ENCODE measurements around the gene MYCBP.
"Not testable (repeated sequence)": the region's sequence is repeated elsewhere in the genome, so short reads cannot be mapped to it uniquely, and the experiment has no call there.

Gene MYCBP, protein sequence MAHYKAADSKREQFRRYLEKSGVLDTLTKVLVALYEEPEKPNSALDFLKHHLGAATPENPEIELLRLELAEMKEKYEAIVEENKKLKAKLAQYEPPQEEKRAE

DNA sequence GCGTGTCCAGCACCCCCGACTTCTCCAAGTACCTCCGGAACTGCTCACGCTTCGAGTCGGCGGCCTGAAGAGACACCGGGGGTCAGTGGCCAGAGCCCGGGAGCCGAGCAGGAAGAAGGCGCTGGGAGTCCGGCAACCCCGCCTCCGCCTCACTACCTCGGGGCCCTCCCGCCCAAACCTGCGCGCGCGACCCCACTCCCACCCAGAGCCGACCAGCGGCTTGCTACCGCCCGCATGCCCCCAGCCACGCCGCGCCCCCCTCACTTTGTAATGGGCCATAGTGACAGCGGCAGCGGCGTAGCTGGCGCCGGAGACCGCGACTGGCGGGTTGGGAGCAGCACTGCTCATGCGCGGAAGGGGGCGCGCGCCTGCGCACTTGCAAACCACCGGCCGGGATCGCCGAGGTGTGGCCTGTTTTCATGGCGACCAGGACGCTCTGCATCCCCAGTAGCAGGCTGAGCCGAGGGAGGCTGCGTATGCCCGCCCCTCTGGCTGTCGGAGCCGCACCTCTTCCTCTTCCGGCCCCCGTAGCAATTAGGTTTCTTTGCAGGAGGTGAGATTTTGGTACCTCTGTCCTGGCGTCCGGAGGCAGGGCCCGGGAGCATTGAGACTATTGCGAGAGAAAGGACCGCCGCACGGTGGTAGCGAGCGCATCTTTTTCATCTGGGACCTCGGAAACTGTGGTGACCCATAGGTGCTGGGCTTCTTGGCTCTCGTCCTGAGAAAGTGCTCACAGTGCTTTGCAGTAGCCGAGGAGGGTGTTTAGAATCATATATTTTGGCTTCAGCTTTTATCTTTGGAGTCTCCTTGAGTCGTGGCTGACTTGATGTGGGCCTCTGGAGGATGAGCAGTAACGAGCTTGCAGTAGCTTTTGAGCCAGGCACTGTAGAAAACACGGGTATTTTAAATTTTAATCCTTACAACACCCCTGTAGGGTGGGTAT, at the start of gene MYCBP:
MYCBP (minus strand) TSS at position 322 of the 943 bp plus-strand sequence; CDS start at position 279, 43 bp downstream.
- peak; percentile 98 for DNase-seq (ENCODE audit: low spot score)

DNA sequence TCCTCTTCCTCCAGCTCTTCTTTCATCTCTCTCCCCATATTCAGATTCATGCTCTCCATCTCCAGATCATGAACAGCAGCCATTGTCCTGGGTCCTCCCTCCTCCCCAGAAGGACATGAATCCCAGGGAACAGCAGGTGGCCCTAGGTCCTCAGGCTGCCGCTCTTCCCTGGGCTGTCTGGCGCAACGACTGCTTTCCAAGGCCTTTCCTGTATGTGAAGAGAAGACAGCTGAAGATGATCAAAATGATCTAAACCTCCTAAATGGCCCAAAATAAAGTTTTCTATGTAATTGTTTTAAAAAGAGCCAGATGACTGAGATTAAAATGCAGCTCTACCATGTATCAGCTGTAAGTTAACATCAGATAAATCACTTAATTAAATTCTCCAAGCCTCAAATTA, 46.0 kb upstream of the MYCBP start:
- DNase-seq (ENCODE audit: low spot score), result no peak

DNA sequence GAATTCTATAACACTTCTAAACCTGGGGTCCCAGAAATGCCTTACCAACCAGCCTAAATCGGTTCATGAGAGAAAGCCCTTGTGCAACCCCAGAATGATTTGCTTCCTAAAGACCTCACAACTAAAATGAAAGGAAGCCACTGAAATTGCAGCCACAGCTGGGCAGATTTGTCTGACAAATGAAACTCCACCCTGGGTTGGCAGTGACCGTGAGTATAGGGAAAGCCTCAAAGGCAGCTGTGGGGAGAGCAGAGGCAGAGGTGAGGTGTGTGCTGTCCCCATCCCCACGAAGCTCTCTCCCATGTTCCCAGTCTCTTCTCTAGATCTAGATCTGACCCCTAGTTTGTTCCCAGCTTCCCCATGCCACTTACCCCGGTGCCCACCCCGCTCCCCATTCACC, 45.4 kb upstream of the MYCBP start:
- DNase-seq (ENCODE audit: low spot score), result no peak

DNA sequence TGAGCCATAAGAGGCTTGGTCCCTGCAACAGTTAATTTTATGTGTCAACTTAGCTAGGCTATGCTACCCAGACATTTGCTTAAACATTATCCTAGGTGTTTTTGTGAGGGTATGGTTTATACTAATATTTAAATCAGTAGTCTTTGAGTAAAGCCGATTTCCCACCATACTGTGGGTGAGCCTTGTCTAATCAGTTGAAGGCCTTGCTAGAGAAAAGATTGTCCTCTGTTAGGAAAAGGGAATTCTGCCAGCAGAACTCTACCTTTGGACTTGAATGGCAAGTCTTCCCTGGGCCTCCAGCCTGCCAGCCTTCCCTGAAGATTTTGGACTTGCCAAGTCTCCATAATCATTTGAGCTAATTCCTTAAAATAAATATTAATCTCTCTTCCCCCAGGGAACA, 44.6 kb upstream of the MYCBP start:
- no peak for DNase-seq (ENCODE audit: low spot score)

DNA sequence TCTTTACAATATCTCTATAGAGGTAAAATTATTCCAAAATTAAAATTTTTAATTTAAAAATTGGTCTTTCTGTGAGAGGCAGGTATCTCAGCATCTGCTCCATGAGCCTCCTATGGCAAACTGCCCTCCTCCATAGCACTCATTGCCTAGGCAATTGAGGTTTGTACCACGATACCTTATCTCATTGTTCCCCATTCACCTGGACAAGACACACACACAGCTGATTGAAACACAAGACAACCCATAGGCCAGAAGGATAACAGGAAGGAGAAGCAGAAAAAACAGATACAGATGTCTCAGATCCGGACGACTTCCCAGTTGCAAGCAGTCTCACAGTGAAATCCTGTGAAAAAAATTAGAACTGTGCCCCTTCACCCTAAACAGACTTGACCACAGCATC, 44.2 kb upstream of the MYCBP start:
- no peak for DNase-seq (ENCODE audit: low spot score)

DNA sequence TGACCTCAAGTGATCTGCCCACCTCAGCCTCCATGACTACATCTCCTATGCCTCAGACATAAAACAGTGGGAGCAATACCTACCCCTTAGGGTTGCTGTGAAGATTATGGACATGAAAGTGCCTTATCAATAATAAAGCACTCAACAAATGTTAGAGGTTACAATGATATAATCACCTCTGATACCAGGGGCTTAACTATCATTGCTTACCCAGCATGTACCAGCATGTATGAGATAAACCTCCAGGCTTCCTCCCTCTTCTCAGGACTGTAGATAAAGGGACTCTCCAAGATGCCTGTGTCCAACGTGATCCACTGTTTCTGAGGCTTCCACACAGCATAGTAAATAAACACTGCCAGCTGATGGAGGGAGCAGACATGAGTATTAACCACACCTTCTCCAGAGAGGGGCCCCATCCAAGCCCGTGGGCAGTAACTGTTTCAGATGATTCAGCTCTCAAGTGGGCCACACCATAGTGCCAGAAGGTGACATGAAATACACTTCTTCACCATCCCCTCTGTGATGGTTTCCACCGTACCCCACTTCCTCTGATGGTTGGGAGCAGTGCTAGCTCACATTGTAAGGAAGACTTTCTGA, 42.3 kb upstream of the MYCBP start:
- DNase-seq (ENCODE audit: low spot score), result no peak

DNA sequence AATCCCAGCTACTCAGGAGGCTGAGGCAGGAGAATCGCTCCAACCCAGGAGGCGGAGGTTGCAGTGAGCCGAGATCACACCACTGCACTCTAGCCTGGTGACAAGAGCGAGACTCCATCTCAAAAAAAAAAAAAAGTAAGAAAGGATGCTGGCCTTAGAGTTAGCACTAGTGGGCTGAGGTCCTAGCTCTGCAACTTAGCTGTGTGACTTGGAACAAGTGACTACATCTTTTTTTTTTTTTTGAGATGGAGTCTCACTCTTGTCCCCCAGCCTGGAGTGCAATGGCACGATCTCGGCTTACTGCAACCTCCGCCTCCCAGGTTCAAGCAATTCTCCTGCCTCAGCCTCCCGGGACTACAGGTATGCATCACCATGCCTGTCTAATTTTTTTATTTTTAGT, 41.8 kb upstream of the MYCBP start:
- not testable (repeated sequence) for DNase-seq (ENCODE audit: low spot score)

DNA sequence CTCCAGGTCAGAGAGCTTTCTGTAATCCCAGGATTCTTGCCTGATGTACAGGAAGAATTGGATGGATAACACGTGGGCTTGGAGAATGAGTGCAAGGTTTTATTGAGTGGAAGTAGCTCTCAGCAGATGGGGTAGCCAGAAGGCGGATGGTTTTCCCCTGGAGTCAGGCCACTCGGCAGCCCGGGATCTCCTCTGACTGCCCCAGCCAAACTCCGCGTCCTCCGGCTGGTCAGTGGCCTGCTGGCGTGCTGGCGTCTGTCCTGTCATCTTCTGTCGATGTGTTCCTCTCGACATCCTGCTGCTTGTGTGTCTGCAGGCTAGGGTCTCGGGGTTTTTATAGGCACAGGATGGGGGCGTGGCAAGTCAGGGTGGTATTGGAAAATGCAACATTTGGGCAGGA, 35.7 kb upstream of the MYCBP start:
- no peak for DNase-seq (ENCODE audit: low spot score)

DNA sequence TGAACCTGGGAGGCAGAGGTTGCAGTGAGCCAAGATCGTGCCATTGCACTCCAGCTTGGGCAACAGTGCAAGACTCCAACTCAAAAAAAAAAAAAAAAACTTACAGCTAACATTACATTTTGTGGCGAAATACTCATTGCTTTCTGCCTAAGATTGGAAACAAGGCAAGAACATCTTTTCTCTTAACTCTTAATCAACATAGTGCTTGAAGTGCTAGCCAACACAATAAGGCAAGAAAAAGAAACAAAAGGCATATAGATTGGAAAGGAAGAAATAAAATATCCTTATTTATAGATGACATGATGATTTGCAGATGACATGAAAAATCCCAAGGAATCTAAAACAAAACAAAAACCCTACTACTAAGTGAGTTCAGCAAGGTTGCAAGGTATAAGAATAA, 32.8 kb upstream of the MYCBP start:
- DNase-seq (ENCODE audit: low spot score), result no peak

DNA sequence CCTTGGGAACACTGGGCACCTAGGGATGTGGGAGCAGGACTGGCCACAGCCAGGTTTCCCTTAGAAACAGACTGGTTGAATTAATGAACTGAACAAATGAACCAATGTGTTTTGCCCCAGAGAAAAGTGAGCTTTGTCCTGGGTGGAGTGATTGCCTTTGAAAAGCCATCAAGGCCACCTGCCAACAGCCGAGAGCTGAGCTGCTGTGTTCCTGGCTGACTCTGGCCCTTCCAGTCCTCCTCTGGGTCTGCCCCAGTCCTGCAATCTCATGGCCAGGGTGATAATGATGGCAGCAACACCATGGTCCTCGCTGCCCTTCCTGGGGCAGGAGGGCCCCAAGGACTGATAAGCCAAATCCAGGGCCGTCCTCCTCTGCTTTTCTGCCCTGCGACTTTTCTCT, 26.4 kb upstream of the MYCBP start:
- no peak for DNase-seq (ENCODE audit: low spot score)

DNA sequence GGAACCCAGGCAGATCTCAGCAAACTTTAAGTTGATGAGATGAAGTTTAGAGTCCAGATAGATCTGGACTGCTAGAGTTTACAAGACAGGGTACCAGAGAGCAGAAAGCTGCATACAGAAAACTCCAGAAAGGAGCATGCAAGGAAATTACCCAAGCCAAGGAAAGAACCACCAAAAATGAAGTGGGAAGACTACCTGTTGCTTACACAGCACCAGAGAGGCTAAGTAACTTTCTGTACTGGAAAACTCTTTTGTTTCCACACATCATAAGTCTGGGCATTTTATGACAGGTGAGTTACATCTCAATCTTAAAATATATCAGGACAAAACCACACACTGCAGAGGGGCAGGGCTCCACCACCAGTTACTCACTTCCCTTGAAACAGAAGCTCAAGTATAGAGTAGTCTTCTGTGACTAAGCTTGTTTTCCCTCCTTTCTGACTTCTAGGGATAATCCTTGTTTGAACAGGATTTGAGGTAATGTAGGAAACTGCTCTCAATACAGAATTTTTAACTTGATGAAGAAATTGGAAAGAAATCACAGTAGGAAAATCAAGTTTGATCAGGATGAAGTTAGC, 25.6 kb upstream of the MYCBP start:
- DNase-seq (ENCODE audit: low spot score), result no peak

DNA sequence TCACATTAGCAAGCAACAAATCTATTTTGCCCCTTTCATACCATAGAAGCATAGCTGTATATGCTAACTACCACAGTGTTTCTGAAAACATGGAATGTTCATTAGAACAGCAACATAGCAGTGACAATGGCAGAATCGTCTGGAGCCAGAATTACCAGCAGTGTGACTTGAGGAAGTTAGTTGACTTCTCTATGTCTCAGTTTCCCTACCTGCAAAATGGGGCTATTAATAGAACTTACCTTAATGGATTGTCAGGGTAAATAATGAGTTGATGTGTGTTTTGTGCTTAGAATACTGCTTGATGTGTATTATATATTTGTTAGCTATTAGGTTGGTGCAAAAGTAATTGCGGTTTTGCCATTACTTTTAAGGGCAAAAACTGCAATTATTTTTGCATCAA, 23.0 kb upstream of the MYCBP start:
- no peak for DNase-seq (ENCODE audit: low spot score)

DNA sequence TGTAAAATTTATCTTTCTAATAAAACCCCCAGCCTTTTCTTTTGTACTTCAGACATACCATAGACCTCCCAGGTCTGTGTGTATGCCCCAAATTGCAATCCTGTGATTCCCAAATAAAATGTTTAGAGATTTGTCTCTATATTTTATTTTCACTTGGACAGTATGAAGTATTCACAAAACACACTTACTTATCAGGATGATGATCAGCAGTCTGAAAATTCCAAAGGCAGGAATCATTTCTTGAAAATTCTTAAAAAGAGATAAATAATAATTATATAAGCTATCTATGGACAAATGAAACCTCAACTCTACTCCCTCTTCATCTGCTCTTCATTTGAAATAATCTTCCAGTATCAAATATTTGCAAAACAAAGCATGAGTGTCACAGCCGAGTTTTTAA, 19.8 kb upstream of the MYCBP start:
- DNase-seq (ENCODE audit: low spot score), result no peak

DNA sequence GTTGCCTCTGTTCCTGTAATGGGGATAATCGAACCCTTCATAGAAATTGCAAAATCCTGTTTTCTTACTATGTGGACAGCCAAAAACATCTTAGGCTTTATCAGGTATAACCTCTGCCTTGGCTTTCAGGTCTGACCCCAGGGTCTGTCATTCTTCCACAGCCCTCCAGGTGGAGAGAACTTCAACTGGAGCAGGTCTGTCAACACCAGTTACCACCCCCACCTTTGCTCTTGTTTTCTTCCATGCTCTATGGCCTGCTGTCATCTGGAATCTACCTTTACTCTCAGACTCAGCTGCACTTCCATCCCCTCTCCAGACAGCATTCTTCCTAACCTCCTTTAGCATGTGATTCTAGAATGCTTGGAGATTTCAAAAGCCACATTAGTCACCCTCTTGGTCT, 18.6 kb upstream of the MYCBP start:
- no peak for DNase-seq (ENCODE audit: low spot score)

DNA sequence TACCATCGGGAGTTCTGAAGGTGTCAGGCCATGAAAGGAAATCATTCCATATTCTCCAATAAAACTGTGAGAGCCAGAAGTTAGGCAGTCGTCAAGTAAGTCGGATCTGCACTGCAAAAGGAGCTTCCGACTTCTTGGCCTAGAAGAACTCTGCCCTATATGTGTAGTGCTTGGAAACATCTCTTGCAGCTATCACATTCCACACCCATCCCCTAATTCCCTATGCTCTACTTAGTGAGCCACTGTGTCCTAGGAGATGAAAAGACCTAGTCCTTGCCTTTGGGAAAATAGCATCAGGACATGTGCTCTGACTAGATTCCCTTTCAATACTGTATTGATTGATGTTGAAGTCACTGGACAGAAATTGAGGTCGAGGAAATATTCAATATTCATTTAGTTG, 16.4 kb upstream of the MYCBP start:
- DNase-seq (ENCODE audit: low spot score), result no peak

DNA sequence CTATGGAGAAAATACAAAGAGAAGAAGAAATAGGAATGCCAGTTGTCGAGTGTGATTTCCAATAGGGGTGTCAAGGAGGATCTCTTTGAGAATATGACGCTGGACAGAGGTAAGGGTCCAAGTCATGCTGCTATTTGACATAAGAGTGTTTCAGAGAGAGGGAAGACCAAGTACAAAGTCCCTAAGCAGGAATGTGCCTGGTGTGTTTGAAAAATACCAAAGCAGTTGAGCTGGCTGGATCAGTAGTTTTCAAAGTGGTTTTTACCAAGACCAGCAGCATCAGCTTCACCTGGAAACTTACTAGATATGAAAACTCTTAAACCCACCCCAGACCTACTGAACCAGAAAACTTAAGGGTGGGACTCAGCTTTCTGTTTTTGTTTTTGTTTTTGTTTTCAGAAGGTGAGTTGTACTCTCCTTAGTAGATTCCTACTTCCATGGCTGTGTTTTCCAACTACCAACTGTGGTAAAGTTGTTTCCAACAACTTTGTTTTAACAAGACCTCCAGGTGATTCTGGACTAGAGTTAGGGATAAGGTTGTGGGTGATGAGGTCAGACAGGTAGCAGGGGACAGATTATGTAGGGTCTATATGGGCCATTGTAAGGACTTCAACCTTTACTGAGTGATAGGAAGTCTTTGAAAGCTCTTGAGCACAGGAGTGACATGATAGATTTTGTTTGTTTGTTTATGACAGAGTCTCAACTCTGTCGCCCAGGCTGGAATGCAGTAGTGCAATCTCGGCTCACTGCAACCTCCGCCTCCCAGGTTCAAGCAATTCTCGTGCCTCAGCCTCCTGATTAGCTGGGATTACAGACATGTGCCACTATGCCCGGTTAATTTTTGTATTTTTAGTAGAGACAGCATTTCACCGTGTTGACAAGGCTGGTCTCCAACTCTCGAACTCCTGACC, 15.5 kb upstream of the MYCBP start:
- DNase-seq (ENCODE audit: low spot score), result no peak

DNA sequence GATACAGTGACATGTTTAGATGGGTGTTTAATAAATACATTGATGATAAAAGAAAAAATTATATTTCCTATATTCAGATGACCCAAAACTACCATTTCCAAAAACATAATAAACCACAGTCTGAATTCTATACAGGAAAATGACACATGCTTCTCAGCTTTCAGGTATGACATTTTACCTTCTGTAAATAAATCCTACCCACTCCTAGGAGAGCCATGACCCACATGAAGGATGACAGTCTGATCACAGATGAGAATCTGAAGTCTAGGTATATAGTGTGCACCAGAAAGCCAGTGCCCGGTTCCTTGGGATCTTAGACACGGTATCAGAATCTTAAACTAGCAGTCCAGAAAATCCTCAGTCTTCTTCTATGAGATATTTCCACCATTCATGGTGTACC, 11.9 kb upstream of the MYCBP start:
- DNase-seq (ENCODE audit: low spot score), result no peak

DNA sequence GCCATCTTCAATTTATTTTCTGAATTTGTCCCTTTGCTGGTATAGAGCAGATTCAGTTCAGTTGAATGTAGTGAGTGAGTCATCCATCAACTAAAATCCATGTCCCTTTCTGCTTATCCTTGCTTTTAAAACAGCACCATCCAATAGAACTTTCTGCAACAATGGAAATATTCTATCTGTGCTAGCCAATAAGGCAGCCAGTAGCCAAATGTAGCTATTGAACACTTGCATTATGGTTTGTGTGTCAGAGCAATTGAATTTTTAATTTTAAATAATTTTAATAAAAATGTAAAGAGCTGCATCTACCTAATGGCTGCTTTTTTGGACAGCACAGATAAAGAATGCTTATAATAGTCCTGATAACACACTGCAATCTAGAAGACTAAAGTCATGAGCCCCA, 8.3 kb upstream of the MYCBP start, which contains the start of gene GJA9:
GJA9 (minus strand) TSS at position 101 of the 400 bp plus-strand sequence. CDS start 5,489 bp downstream, outside the sequence.
- DNase-seq (ENCODE audit: low spot score), result no peak

DNA sequence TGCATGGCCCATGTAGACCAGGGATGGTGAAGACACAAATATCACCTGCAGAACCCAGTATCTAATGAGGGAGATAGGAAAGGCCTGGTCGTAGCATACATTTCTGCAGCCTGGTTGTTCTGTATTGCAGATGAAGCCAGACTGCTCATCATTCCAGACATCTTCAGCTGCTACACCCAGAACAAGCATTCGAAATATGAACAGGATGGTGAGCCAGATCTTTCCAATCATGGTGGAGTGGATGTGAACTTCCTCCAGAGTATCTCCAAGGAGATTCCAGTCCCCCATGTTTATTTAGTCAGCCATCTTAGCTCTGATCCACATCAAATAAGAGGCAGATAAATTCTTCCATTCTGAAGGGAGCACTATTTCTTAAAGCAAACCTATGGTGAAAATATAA, 2.7 kb upstream of the MYCBP start:
- no peak for DNase-seq (ENCODE audit: low spot score)

DNA sequence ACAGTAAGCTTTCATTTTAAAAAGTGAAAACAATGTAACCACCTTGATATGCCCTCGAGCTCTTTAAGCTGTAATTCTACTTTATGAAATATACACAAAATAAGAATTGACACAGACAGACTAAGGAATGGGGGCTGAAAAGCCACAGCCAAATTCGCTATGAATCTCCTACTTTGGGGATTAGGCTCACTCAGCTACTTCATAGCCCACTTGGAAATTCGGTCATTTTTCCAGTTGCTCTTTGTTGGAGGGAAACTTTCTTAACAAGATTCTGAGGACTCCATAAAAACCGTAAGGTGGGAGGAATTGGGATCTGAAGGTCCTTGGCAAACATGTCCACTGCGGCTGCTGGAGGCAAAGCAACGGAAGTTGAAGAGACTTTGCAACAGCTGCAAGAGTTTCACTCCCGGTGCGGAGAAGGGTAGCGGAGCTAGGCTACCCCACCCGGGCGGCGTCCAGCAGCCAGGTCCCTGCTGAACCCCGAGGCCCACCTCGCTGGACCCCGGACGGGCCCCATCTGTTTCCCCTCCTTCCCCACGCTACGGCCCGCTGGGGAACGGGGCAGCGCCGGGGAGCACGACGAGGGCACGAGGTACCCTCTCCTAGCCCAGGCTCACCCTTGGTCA, 634 bp downstream of the MYCBP start:
- peak; percentile 20 for DNase-seq (ENCODE audit: low spot score)

DNA sequence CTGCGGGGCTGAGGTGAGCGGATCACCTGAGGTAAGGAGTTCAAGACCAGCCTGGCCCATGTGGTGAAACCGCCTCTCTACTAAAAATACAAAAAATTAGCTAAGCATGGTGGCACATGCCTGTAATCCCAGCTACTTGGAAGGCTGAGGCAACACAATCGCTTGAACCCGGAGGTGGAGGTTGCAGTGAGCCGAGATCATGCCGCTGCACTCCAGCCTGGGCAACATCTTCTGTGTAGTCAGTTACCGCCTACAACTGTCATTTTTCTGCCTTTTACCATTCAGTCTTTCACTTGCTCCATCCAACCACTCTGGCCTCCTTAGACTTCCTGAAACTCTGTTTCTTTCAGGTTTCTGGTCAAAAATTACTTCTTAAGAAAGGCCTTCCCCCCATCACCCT, 2.2 kb downstream of the MYCBP start:
- no peak for DNase-seq (ENCODE audit: low spot score)

Measured in CD4-positive, alpha-beta T cell treated with Interleukin-2 at 100 ng/mL for 4 hours (primary cell).